VCaP (cell line): ENCODE data around the gene CD59.

Experiments
- H3K27ac ChIP-seq: fragments of 450-650 bp; 2 replicates; pipeline ENCODE4 v1.5.1; 2017
- TF ChIP-seq, protein P1 (sequence below): fragments of 450-650 bp; conservative IDR thresholded peaks from 2 replicates; pipeline ENCODE4 v1.5.1; 2017; ENCODE audit warnings: mild to moderate bottlenecking, moderate library complexity

CD59 gene

DNA sequence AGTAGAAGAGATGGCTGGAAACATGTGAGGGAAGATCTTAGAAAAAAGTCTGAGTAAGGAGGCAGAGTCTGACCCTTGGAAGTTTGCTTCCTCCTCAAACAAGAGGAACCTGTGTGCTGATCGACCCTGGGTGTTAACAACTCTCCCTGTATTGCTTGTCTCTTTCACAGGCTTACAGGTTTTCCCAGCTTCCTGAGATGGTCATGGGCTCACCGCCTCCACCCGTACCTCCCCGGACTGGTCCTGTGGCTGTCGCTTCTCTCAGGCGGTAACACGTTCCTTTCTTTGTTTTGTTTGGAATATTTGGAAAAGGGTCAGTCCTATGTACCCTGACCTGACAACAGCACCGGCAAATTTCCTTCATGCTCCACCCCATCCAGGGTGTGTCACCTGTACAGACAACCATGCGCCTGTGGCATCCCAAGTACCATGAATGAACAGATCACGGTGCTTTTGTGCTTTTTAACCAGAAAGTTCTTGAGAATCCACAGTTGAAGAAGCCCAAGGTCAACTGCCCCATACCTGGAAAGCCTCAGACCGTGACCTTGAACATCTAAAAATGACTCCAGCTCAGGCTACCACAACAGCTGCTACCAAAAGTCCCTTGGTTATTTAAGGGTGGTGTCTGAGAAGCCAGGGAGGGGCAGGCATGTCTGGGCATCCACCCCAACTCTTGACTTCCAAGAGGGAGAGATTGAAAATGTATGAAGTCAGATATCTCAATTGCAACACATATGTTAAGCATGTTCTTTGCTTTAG is 80.2 kb downstream of the CD59 start:
- TF ChIP-seq, protein P1, sequence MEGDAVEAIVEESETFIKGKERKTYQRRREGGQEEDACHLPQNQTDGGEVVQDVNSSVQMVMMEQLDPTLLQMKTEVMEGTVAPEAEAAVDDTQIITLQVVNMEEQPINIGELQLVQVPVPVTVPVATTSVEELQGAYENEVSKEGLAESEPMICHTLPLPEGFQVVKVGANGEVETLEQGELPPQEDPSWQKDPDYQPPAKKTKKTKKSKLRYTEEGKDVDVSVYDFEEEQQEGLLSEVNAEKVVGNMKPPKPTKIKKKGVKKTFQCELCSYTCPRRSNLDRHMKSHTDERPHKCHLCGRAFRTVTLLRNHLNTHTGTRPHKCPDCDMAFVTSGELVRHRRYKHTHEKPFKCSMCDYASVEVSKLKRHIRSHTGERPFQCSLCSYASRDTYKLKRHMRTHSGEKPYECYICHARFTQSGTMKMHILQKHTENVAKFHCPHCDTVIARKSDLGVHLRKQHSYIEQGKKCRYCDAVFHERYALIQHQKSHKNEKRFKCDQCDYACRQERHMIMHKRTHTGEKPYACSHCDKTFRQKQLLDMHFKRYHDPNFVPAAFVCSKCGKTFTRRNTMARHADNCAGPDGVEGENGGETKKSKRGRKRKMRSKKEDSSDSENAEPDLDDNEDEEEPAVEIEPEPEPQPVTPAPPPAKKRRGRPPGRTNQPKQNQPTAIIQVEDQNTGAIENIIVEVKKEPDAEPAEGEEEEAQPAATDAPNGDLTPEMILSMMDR: no peak
- H3K27ac ChIP-seq: no peak overlapping the region

DNA sequence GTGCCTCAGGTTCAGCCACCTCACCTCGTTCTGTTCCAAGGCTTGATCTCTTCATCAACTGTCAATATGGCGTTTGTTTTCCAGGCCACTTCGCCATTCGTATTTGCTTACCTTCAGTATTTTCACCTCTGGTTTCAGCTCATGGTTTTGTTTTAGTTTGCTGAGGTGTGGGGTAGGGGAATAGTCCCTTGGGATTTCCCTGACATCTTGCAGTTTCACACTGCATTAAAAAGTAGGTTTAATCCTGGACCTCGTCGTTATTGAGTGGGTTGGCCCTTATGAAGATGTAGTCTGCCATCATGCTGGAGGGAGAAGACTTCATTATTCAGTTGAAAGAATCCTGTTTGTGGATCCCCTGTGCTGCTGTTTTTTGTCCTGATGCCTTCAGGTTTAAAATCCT is 81.6 kb downstream of the CD59 start:
- H3K27ac ChIP-seq: no peak overlapping the region
- TF ChIP-seq, protein P1: no peak
